Gastrocnemius medialis (tissue), 4 donors: ENCODE results near the gene SIRPD. TPM values are rescaled to one million over a fixed set of nuclear protein-coding genes. Genes with fewer than 3 reads are reported as not detected.

Experiments
- ATAC-seq, 2 donors: fragments of 150-250 bp; one replicate each; pipeline ENCODE4 v1.9.1; 2016
- DNase-seq, 2 donors: peaks; one replicate each; pipeline ENCODE4 v3.0.0-alpha.2; 2019
- H3K27ac ChIP-seq, 4 donors: fragments of 200-600 bp; sonication (generic); 1 replicate in 1 of 4; 2 replicates in 3 of 4; pipeline ENCODE4 v1.5.1; 2016 to 2018; ENCODE audit warnings: mild to moderate bottlenecking in 2 of 4, moderate library complexity in 1 of 4
- H3K27me3 ChIP-seq, 3 donors: fragments of 200-600 bp; sonication (generic) in 2 of 3; 1 replicate in 1 of 3; 2 replicates in 2 of 3; pipeline versions ENCODE4 v1.5.1 to v1.6.0; 2016 to 2019; ENCODE audit warnings: mild to moderate bottlenecking in 1 of 3, moderate library complexity in 1 of 3
- H3K36me3 ChIP-seq, 2 donors: fragments of 200-600 bp; sonication (generic) in 1 of 2; one replicate each; pipeline ENCODE4 v1.5.1; 2017 to 2018
- H3K4me1 ChIP-seq, 2 donors: fragments of 200-600 bp; sonication (generic) in 1 of 2; one replicate each; pipeline ENCODE4 v1.5.1; 2016 to 2017; ENCODE audit warnings: mild to moderate bottlenecking in 2 of 2
- H3K4me3 ChIP-seq, 4 donors: fragments of 200-600 bp; sonication (generic) in 3 of 4; 1 replicate in 1 of 4; 2 replicates in 3 of 4; pipeline ENCODE4 v1.5.1; 2016 to 2019; ENCODE audit warnings: mild to moderate bottlenecking in 2 of 4
- H3K9me3 ChIP-seq, 3 donors: fragments of 200-600 bp; sonication (generic) in 2 of 3; 1 replicate in 1 of 3; 2 replicates in 2 of 3; pipeline ENCODE4 v1.5.1; 2016 to 2019
- POLR2A ChIP-seq, 2 donors: fragments of 450-650 bp; IDR thresholded peaks; one replicate each; pipeline ENCODE4 v1.6.1; 2017; ENCODE audit warnings: antibody characterized with exemption in 2 of 2, mild to moderate bottlenecking in 2 of 2, moderate library complexity in 2 of 2
- in situ Hi-C, 4 donors: fragments of 200-750 bp; cut with MboI; loops; one replicate each; pipeline versions ENCODE4 v1.15.0 to v1.8.0; 2017; ENCODE audit warnings: low sequenced_read_pairs in 4 of 4
- intact Hi-C: fragments of 100-400 bp; cut with DNase I; formaldehyde crosslinking; loops from one replicate; pipeline ENCODE4 v1.15.1; 2023; ENCODE audit warnings: low total_unique reads
- total RNA-seq, 4 donors: library from RNA; depleted of rRNA; stranded (reverse); fragments of >200 nt; gene quantifications; one replicate each; pipeline versions ENCODE4 v1.1.0 to v1.2.3, GENCODE V29; 2016
- TF ChIP-seq, protein P1 (sequence below), 5 experiments: fragments of 450-650 bp in 3 of 5; fragments of 200-600 bp in 2 of 5; sonication (generic) in 2 of 5; IDR thresholded peaks in 4 of 5; conservative IDR thresholded peaks in 1 of 5; 1 replicate in 4 of 5; 2 replicates in 1 of 5; pipeline ENCODE4 v1.5.1; 2016 to 2019; ENCODE audit warnings: antibody characterized with exemption in 5 of 5, mild to moderate bottlenecking in 3 of 5, moderate library complexity in 3 of 5

Gene SIRPD
- total RNA-seq, 4 donors from 2014 or later: not detected

DNA sequence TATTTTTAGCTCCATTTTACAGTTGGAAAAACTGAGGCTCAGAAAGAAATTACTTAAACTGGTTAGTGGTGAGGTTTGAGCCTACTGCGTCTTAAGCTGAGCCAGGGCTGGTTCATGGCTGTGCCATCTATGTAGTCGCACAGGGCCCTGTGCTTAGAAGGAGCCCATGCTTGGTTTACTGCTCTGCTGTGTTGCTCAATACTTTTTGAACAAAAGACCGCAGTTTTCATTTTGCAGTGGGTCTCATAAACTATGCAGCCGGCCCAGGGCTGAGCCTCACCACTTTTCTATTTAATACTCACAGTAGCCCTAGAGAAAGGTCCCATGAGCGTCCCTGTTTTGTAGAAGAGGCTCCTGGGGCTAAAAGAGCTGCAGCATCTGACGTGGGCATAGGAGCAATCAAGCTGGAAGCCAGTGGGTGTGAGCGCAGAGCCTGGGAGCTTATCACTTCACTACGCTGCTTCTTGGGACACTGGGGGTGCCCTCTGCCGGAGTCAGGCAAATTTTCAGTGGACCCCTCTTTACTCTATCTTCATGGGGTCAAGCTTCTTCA, 66.8 kb downstream of the SIRPD start:
- Histone ChIP-seq H3K4me3 (peak overlapping the region in 1 of 4 donors; percentile 31), H3K27me3 (no peaks in the 10 kb centered on the region), H3K27ac (peak overlapping the region in 1 of 4 donors; percentile 28), H3K4me1 (no peaks in the 10 kb centered on the region), H3K9me3 (no peaks in the 10 kb centered on the region), H3K36me3 (no peaks in the 10 kb centered on the region)
- intact Hi-C loops (no loop called here), in situ Hi-C loops (no loop called here)
- ATAC-seq: no peak
- no peak for DNase-seq
- no peak for TF ChIP-seq POLR2A (IDR thresholded peaks at IDR 0.05)
- TF ChIP-seq, protein P1, sequence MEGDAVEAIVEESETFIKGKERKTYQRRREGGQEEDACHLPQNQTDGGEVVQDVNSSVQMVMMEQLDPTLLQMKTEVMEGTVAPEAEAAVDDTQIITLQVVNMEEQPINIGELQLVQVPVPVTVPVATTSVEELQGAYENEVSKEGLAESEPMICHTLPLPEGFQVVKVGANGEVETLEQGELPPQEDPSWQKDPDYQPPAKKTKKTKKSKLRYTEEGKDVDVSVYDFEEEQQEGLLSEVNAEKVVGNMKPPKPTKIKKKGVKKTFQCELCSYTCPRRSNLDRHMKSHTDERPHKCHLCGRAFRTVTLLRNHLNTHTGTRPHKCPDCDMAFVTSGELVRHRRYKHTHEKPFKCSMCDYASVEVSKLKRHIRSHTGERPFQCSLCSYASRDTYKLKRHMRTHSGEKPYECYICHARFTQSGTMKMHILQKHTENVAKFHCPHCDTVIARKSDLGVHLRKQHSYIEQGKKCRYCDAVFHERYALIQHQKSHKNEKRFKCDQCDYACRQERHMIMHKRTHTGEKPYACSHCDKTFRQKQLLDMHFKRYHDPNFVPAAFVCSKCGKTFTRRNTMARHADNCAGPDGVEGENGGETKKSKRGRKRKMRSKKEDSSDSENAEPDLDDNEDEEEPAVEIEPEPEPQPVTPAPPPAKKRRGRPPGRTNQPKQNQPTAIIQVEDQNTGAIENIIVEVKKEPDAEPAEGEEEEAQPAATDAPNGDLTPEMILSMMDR (IDR thresholded peaks at IDR 0.05 in 4 of 5, conservative IDR thresholded peaks at IDR 0.05 in 1 of 5): no peak

GRCh38 chr20:1489764-1490436, 67.6 kb downstream of the SIRPD start:
- in situ Hi-C loops: no loop called here
- Histone ChIP-seq H3K4me3 (peak overlapping the region in 1 of 4 donors; percentile 31), H3K36me3 (no peaks in the 10 kb centered on the region), H3K27ac (no peak overlapping the region), H3K9me3 (no peaks in the 10 kb centered on the region), H3K4me1 (no peaks in the 10 kb centered on the region), H3K27me3 (no peaks in the 10 kb centered on the region)
- ATAC-seq (no peak), DNase-seq (peak; percentile 21 to 28)
- intact Hi-C loops: no loop called here
- TF ChIP-seq, protein P1 (IDR thresholded peaks at IDR 0.05 in 4 of 5, conservative IDR thresholded peaks at IDR 0.05 in 1 of 5): no peak
- TF ChIP-seq POLR2A (IDR thresholded peaks at IDR 0.05): no peak

- ATAC-seq: no peak
- no peaks in the 10 kb centered on the region for H3K9me3 ChIP-seq
- H3K4me3 ChIP-seq: peak overlapping the region in 1 of 4 donors; percentile 18
- no peaks in the 10 kb centered on the region for H3K4me1 ChIP-seq
- H3K36me3 ChIP-seq: no peaks in the 10 kb centered on the region
- in situ Hi-C loops (no loop called here), intact Hi-C loops (no loop called here)
- H3K27me3 ChIP-seq: no peaks in the 10 kb centered on the region
- no peak for TF ChIP-seq POLR2A (IDR thresholded peaks at IDR 0.05)
- TF ChIP-seq, protein P1 (IDR thresholded peaks at IDR 0.05 in 4 of 5, conservative IDR thresholded peaks at IDR 0.05 in 1 of 5): no peak
- H3K27ac ChIP-seq: no peak overlapping the region
- no peak for DNase-seq
Measured at GRCh38 chr20:1489325-1489724, 68.2 kb downstream of the SIRPD start.

DNA sequence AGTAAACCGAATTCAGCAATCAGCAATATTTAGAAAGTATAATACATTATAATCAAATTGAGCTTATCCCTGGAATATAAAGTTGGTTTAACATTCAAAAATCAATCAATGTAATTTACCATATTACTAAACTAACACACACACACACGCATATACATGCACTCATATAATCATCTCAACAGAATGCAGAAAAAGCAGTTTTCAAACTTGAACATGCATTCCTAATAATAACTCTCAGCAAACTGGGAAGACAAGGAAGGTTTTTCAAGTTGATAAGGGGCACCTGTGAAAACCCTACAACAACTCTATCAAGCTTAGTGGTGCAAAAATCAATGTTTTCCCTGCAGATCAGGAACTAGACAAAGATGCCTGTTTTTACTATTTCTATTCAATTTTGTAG, 70.9 kb downstream of the SIRPD start:
- H3K9me3 ChIP-seq: no peaks in the 10 kb centered on the region
- H3K4me1 ChIP-seq: no peaks in the 10 kb centered on the region
- DNase-seq (no peak), ATAC-seq (no peak)
- TF ChIP-seq POLR2A (IDR thresholded peaks at IDR 0.05): no peak
- TF ChIP-seq, protein P1 (IDR thresholded peaks at IDR 0.05 in 4 of 5, conservative IDR thresholded peaks at IDR 0.05 in 1 of 5): no peak
- H3K4me3 ChIP-seq: no peak overlapping the region
- H3K36me3 ChIP-seq: no peaks in the 10 kb centered on the region
- intact Hi-C loops: no loop called here
- H3K27me3 ChIP-seq: peaks cover 0 to 3% (median 0%) of the 10 kb centered on the region in 3 donors
- H3K27ac ChIP-seq: no peak overlapping the region
- in situ Hi-C loops: no loop called here
